ENCODE results near the gene SPATA20. TPM values are rescaled to one million over a fixed set of nuclear protein-coding genes. Genes with fewer than 3 reads are reported as not detected.

SPATA20 gene
- total RNA-seq, 1 donor from 2014 or later: 71.7 TPM

DNA sequence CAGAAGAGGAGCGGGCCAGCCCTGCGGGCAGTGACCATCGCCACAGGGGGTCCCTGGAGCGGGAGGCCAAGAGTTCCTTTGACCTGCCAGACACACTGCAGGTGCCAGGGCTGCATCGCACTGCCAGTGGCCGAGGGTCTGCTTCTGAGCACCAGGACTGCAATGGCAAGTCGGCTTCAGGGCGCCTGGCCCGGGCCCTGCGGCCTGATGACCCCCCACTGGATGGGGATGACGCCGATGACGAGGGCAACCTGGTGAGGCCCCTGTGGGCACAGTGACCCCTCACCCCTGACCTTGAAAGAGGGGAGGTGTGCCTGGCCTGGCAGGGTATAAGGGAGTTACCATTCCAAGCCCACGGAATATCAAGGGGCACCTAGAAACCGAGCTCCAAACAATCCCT lies 52.6 kb downstream of the SPATA20 start:
- Mint-ChIP-seq H3K4me3 (no peak overlapping the region), H3K9me3 (no peaks in the 10 kb centered on the region), H3K27ac (no peak overlapping the region), H3K4me1 (peaks cover 30% of the 10 kb centered on the region), H3K27me3 (ENCODE audit: low read depth) (no peaks in the 10 kb centered on the region), H3K36me3 (peaks cover 2% of the 10 kb centered on the region)
- no peak for DNase-seq (ENCODE audit: low spot score in 2 of 2, unreplicated experiment in 2 of 2)
- TF ChIP-seq, protein P1, sequence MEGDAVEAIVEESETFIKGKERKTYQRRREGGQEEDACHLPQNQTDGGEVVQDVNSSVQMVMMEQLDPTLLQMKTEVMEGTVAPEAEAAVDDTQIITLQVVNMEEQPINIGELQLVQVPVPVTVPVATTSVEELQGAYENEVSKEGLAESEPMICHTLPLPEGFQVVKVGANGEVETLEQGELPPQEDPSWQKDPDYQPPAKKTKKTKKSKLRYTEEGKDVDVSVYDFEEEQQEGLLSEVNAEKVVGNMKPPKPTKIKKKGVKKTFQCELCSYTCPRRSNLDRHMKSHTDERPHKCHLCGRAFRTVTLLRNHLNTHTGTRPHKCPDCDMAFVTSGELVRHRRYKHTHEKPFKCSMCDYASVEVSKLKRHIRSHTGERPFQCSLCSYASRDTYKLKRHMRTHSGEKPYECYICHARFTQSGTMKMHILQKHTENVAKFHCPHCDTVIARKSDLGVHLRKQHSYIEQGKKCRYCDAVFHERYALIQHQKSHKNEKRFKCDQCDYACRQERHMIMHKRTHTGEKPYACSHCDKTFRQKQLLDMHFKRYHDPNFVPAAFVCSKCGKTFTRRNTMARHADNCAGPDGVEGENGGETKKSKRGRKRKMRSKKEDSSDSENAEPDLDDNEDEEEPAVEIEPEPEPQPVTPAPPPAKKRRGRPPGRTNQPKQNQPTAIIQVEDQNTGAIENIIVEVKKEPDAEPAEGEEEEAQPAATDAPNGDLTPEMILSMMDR (IDR thresholded peaks at IDR 0.05; ENCODE audit: unreplicated experiment): no peak

DNA sequence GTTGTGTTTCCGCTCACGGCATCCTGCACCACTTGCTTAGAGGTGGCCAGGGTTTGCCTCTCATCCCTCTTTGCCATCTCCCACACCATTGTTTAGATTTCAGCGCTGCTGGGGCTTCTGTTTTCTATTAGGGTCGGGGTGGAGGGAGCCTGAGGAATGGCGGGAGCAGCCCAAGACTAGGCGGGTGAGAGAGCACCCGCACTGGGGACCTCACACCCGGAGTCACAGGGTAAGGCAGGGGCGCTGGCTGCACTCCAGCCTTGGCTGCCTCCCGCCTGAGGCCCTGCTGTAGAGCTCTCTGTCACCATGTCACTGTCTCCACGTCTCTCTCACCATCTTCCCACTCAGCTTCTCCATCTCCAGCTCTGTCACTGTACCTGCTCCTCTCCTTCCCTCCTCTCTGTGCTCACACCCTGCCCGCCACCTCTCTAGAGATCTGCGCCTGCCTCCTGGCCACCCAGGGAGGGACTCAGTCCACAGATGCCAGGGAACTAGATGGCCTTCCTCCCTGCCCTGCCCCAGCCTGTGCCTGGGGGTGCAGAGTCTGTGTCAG lies 54.9 kb downstream of the SPATA20 start:
- peak overlapping the region; percentile 28 for H3K4me3 Mint-ChIP-seq
- TF ChIP-seq, protein P1 (IDR thresholded peaks at IDR 0.05; ENCODE audit: unreplicated experiment): no peak
- H3K27me3 Mint-ChIP-seq (ENCODE audit: low read depth): no peaks in the 10 kb centered on the region
- no peaks in the 10 kb centered on the region for H3K9me3 Mint-ChIP-seq
- no peak for DNase-seq (ENCODE audit: low spot score in 2 of 2, unreplicated experiment in 2 of 2)
- peak overlapping the region; percentile 11 for H3K27ac Mint-ChIP-seq
- peaks cover 41% of the 10 kb centered on the region for H3K4me1 Mint-ChIP-seq
- peaks cover 2% of the 10 kb centered on the region for H3K36me3 Mint-ChIP-seq

DNA sequence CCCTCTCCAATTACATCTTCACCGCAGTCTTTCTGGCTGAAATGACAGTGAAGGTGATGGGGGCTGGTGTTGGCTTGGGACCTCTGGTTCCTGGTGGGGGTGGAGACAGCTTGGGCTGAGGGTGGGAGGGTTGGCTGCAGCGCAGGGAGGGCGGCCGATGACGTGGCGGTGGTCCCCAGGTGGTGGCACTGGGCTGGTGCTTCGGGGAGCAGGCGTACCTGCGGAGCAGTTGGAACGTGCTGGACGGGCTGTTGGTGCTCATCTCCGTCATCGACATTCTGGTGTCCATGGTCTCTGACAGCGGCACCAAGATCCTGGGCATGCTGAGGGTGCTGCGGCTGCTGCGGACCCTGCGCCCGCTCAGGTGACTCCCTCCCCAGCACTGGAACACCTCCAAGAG lies 55.9 kb downstream of the SPATA20 start:
- H3K27me3 Mint-ChIP-seq (ENCODE audit: low read depth): no peaks in the 10 kb centered on the region
- H3K4me1 Mint-ChIP-seq: peaks cover 42% of the 10 kb centered on the region
- DNase-seq (ENCODE audit: low spot score in 2 of 2, unreplicated experiment in 2 of 2): no peak
- no peak overlapping the region for H3K27ac Mint-ChIP-seq
- no peak overlapping the region for H3K4me3 Mint-ChIP-seq
- H3K36me3 Mint-ChIP-seq: no peaks in the 10 kb centered on the region
- H3K9me3 Mint-ChIP-seq: no peaks in the 10 kb centered on the region
- TF ChIP-seq, protein P1 (IDR thresholded peaks at IDR 0.05; ENCODE audit: unreplicated experiment): no peak

DNA sequence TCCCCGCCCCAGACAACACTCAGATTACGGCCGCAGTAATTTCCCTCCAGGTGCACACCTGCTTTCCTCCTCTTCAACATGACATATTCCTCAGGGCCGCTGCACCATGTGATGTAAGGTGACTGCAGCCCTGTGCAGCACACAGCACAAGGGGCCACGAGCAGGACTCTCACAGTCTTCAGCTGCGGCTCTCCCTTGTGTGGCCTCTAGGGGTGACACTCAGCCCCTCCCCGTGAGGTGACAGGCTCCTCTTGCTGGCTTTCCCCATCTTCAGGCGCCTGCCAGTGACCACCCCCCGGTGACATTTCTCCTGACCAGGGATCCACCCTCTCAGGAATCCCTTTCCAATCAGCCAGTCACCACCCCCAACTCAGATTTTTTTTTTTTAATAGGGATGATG lies 56.4 kb downstream of the SPATA20 start:
- Mint-ChIP-seq H3K4me3 (no peak overlapping the region), H3K9me3 (no peaks in the 10 kb centered on the region), H3K27me3 (ENCODE audit: low read depth) (no peaks in the 10 kb centered on the region), H3K36me3 (no peaks in the 10 kb centered on the region), H3K4me1 (peaks cover 42% of the 10 kb centered on the region), H3K27ac (no peak overlapping the region)
- TF ChIP-seq, protein P1 (IDR thresholded peaks at IDR 0.05; ENCODE audit: unreplicated experiment): no peak
- DNase-seq (ENCODE audit: low spot score in 2 of 2, unreplicated experiment in 2 of 2): no peak

DNA sequence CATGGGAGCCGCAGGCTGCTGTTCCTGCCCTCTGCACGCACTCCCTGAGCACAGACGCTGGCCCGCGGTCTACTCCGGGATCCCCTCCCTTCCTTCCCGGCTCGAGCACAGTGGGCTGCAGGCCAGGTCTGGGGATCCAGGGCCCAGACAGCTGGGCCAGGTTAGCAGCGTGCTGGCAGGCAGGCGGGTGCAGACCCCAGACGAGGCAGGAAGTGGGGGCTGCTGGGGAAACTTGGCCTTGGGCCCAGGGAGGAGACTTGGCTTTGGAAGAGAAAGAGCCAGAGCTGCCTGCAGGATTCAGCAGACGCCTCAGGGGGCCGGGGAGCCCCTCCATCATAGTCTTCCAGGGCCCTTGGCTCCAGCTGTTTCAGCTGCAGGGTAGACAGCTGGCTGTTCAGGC lies 57.5 kb downstream of the SPATA20 start:
- peak overlapping the region; percentile 67 for H3K27ac Mint-ChIP-seq
- no peak overlapping the region for H3K4me3 Mint-ChIP-seq
- no peaks in the 10 kb centered on the region for H3K9me3 Mint-ChIP-seq
- H3K4me1 Mint-ChIP-seq: peaks cover 52% of the 10 kb centered on the region
- no peaks in the 10 kb centered on the region for H3K36me3 Mint-ChIP-seq
- no peaks in the 10 kb centered on the region for H3K27me3 Mint-ChIP-seq (ENCODE audit: low read depth)
- peak; percentile 77 to 90 for DNase-seq (ENCODE audit: low spot score in 2 of 2, unreplicated experiment in 2 of 2)
- TF ChIP-seq, protein P1 (IDR thresholded peaks at IDR 0.05; ENCODE audit: unreplicated experiment): no peak

DNA sequence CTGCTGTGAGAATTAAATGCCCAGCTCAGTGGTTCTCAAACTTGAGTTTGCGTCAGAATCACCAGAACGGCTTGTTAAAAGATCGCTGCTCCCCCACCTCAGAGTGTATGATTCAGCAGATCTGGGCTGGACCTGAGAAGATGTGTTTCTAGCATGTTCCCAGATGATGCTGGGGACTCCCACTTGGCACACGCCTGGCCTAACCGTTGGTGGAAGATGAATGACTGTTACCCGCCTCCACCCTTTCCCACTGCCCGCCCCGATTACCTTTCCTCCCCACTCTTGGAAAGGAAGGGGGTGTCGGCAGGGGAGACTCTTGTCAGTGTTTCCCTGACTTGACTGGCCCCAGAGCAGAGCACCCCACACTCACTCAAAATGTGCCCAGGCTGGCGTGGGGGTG lies 58.5 kb downstream of the SPATA20 start:
- no peaks in the 10 kb centered on the region for H3K36me3 Mint-ChIP-seq
- no peak for DNase-seq (ENCODE audit: low spot score in 2 of 2, unreplicated experiment in 2 of 2)
- no peak overlapping the region for H3K4me3 Mint-ChIP-seq
- H3K27me3 Mint-ChIP-seq (ENCODE audit: low read depth): peaks cover 1% of the 10 kb centered on the region
- H3K4me1 Mint-ChIP-seq: peaks cover 59% of the 10 kb centered on the region
- H3K9me3 Mint-ChIP-seq: no peaks in the 10 kb centered on the region
- TF ChIP-seq, protein P1 (IDR thresholded peaks at IDR 0.05; ENCODE audit: unreplicated experiment): no peak
- peak overlapping the region; percentile 85 for H3K27ac Mint-ChIP-seq

Measured in mesothelial cell of epicardium (in vitro differentiated cells).